ENCODE measurements around the gene NINJ2. TPM values are rescaled to one million over a fixed set of nuclear protein-coding genes. Genes with fewer than 3 reads are reported as not detected.

NINJ2 gene
- total and polyA plus RNA-seq, 12 donors, result 1.9 to 25.7 (median 8.3) TPM

DNA sequence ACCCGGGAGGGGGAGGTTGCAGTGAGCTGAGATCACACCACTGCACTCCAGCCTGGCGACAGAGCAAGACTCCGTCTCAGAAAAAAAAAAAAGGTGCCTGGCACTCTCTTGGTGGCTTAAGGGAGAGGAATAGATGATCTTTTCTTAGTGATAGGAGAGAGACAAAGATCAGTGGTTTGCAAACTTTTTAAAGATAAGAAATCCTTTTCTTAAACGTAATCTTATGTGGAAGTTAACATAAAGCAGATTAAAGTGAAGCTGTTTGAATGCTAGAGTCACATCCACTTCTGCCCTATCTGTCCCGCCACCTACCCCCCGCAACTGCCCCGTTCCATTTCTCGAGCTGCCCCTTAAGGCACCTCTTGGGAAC is 6.3 kb upstream of the NINJ2 start:
- peaks cover 0 to 36% (median 0%) of the 10 kb centered on the region in 9 donors for H3K4me1 ChIP-seq
- no peaks in the 10 kb centered on the region for H3K9me3 ChIP-seq
- intact Hi-C loops (cut with DNase I), result no loop called here
- no peaks in the 10 kb centered on the region for H3K36me3 ChIP-seq
- TF ChIP-seq CTCF (IDR thresholded peaks at IDR 0.05), result no peak
- H3K27ac ChIP-seq, result no peak overlapping the region
- no peak for DNase-seq
- ATAC-seq, result no peak
- 85 to 91% methylated on average over 8 of the region's 8 CpGs for WGBS, 2 donors
- no peaks in the 10 kb centered on the region for H3K27me3 ChIP-seq
- no peak overlapping the region for H3K4me3 ChIP-seq

- Histone ChIP-seq H3K4me1 (peaks cover 6 to 35% (median 11%) of the 10 kb centered on the region in 9 donors), H3K4me3 (no peak overlapping the region), H3K9me3 (no peaks in the 10 kb centered on the region), H3K36me3 (no peaks in the 10 kb centered on the region), H3K27me3 (no peaks in the 10 kb centered on the region), H3K27ac (no peak overlapping the region)
- ATAC-seq, result no peak
- intact Hi-C loops (cut with DNase I), result no loop called here
- DNase-seq, result no peak
- TF ChIP-seq CTCF (IDR thresholded peaks at IDR 0.05), result no peak
- WGBS, 2 donors, result 83 to 96% methylated on average over 1 of the region's 1 CpG
Measured at GRCh38 chr12:668090-668481, 4.8 kb upstream of the NINJ2 start.

DNA sequence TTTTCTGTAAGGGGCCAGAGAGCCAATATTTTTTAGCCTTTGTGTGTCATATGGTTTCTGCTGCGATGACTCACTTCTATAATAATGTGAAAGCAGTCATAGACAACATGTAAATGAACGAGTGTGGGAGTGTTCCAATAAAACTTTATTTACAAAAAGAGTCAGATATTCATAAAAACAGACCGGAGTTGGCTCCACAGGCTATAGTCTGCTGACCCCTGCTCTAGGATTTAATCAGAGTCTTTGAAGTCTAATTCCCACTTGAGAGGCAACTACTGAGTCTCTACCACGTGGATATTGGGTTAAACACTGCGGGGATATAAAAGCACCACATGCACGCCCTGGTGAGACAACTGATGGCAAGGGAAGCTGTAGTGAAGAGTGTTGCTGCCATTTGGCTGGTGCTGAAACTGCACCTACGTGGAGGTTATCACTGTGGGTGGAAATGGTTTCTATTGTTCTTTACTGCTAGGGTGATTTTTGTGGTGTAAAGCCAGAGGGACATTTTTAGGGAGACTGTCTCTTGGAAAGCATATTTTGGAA is 3.6 kb upstream of the NINJ2 start:
- no peak overlapping the region for H3K4me3 ChIP-seq
- no peaks in the 10 kb centered on the region for H3K9me3 ChIP-seq
- intact Hi-C loops (cut with DNase I), result no loop called here
- no peak for TF ChIP-seq CTCF (IDR thresholded peaks at IDR 0.05)
- DNase-seq (no peak), ATAC-seq (no peak)
- 79 to 90% methylated on average over 7 of the region's 7 CpGs for WGBS, 2 donors
- no peaks in the 10 kb centered on the region for H3K27me3 ChIP-seq
- H3K27ac ChIP-seq, result peak overlapping the region in 1 of 10 donors; percentile 2
- peaks cover 12 to 47% (median 23%) of the 10 kb centered on the region in 9 donors for H3K4me1 ChIP-seq
- no peaks in the 10 kb centered on the region for H3K36me3 ChIP-seq

- no peak for TF ChIP-seq CTCF (IDR thresholded peaks at IDR 0.05)
- intact Hi-C loops (cut with DNase I), result no loop called here
- Histone ChIP-seq H3K4me1 (peaks cover 16 to 49% (median 28%) of the 10 kb centered on the region in 9 donors), H3K27ac (no peak overlapping the region), H3K4me3 (no peak overlapping the region), H3K9me3 (no peaks in the 10 kb centered on the region), H3K27me3 (no peaks in the 10 kb centered on the region), H3K36me3 (no peaks in the 10 kb centered on the region)
- 57 to 60% methylated on average over 2 of the region's 2 CpGs for WGBS, 2 donors
- no peak for DNase-seq
- no peak for ATAC-seq
Measured at GRCh38 chr12:666066-666465, 2.8 kb upstream of the NINJ2 start.
